ENCODE data around the gene PHLPP1. TPM values are rescaled to one million over a fixed set of nuclear protein-coding genes. Genes with fewer than 3 reads are reported as not detected.
"Not testable (repeated sequence)": the region's sequence is repeated elsewhere in the genome, so short reads cannot be mapped to it uniquely, and the experiment has no call there.

Gene PHLPP1
- total and polyA plus RNA-seq, 9 of the 15 experiments (the other 6 are each of a cell fraction or from before 2014, with no cell fraction given), result 0.56 to 9.0 (median 4.5) TPM

DNA sequence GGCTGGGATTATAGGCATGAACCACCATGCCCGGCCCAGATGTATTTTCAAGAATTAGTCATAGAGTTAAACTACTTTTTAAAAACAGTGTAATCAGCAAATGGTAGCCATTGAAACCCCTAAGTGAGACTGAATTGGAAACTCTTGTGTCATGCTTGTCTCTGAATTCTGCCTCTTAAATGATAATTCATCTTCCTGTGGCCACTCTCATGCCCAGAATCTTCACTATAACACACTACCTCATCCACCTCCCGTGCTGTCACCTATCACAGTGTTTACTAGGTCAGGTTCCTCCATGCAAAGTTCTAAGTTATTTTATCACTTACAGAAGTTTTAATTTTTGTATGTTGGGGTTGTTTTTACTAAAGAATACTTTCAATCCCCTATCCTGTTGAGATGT is 197.5 kb downstream of the PHLPP1 start (continued):
- TF ChIP-seq, protein P1, sequence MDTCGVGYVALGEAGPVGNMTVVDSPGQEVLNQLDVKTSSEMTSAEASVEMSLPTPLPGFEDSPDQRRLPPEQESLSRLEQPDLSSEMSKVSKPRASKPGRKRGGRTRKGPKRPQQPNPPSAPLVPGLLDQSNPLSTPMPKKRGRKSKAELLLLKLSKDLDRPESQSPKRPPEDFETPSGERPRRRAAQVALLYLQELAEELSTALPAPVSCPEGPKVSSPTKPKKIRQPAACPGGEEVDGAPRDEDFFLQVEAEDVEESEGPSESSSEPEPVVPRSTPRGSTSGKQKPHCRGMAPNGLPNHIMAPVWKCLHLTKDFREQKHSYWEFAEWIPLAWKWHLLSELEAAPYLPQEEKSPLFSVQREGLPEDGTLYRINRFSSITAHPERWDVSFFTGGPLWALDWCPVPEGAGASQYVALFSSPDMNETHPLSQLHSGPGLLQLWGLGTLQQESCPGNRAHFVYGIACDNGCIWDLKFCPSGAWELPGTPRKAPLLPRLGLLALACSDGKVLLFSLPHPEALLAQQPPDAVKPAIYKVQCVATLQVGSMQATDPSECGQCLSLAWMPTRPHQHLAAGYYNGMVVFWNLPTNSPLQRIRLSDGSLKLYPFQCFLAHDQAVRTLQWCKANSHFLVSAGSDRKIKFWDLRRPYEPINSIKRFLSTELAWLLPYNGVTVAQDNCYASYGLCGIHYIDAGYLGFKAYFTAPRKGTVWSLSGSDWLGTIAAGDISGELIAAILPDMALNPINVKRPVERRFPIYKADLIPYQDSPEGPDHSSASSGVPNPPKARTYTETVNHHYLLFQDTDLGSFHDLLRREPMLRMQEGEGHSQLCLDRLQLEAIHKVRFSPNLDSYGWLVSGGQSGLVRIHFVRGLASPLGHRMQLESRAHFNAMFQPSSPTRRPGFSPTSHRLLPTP (IDR thresholded peaks at IDR 0.05; ENCODE audit: borderline replicate concordance, extremely low read depth, insufficient read length), result no peak
- TF ChIP-seq ZNF384 (IDR thresholded peaks at IDR 0.05; ENCODE audit: low read depth, low read length), result no peak
- TF ChIP-seq, protein P2, sequence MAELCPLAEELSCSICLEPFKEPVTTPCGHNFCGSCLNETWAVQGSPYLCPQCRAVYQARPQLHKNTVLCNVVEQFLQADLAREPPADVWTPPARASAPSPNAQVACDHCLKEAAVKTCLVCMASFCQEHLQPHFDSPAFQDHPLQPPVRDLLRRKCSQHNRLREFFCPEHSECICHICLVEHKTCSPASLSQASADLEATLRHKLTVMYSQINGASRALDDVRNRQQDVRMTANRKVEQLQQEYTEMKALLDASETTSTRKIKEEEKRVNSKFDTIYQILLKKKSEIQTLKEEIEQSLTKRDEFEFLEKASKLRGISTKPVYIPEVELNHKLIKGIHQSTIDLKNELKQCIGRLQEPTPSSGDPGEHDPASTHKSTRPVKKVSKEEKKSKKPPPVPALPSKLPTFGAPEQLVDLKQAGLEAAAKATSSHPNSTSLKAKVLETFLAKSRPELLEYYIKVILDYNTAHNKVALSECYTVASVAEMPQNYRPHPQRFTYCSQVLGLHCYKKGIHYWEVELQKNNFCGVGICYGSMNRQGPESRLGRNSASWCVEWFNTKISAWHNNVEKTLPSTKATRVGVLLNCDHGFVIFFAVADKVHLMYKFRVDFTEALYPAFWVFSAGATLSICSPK (IDR thresholded peaks at IDR 0.05; ENCODE audit: borderline replicate concordance), result no peak

DNA sequence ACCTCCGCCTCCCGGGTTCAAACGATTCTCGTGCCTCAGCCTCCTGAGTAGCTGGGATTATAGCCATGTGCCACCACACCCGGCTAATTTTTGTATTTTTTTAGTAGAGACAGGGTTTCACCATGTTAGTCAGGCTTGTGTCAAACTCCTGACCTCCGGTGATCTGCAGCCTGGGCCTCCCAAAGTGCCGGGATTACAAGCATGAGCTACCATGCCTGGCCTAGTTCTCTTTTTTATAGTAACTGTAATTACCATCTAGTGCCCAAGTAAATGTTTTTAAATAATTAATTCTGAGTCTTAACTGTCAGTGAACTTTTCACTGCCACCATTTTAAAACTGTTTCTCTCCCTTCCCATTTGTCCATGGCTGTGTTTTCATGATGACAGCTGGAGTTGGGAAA is 198.5 kb downstream of the PHLPP1 start:
- H3K27ac ChIP-seq (ENCODE audit: extremely low read depth, low read depth, low read length); H3K79me2 ChIP-seq (ENCODE audit: control insufficient read depth, insufficient read depth, low read length); DNase-seq (ENCODE audit: extremely low read depth in 1 of 4, low spot score in 3 of 4); BruUV-seq (replicated peaks); H3K9ac ChIP-seq (ENCODE audit: insufficient read depth in 1 of 2, low read depth in 2 of 2, low read length in 2 of 2); intact Hi-C loops (cut with micrococcal nuclease); H3K4me3 ChIP-seq; H3K36me3 ChIP-seq (ENCODE audit: control insufficient read depth, insufficient read depth, low read length); H2AFZ ChIP-seq (ENCODE audit: low read depth, low read length); in situ Hi-C loops (cut with MboI); FAIRE-seq; CTCF ChIA-PET (ENCODE audit: low intra/inter-chr PET ratio); H3K4me1 ChIP-seq (replicated peaks in 1 of 2; ENCODE audit: control insufficient read depth in 2 of 2, insufficient read depth in 2 of 2, low read length in 2 of 2); H3K9me1 ChIP-seq (ENCODE audit: control insufficient read depth, insufficient read depth, low read length); H3K4me2 ChIP-seq (ENCODE audit: insufficient read depth, low read length); ATAC-seq; H3K27me3 ChIP-seq (ENCODE audit: control insufficient read depth in 2 of 2, insufficient read depth in 2 of 2, low read length in 2 of 2); H4K20me1 ChIP-seq (replicated peaks; ENCODE audit: control insufficient read depth, insufficient read depth, low read length); H3K9me3 ChIP-seq (replicated peaks; ENCODE audit: control insufficient read depth, insufficient read depth, low read depth, low read length): not testable (repeated sequence)
- WGBS (ENCODE audit: insufficient coverage, low coverage, missing lambda C conversion rate), result 63% methylated on average over 2 of the region's 7 CpGs
- POLR2A ChIA-PET, result interaction anchor here (0.7 kb wide), 1 partner anchor 24 kb away, joined by 3 read pairs; no protein-coding TSS in a partner anchor
